ENCODE results near the gene NCK1. TPM values are rescaled to one million over a fixed set of nuclear protein-coding genes. Genes with fewer than 3 reads are reported as not detected.

NCK1 gene
- total RNA-seq, 1 donor from 2014 or later, result 11.4 TPM

GRCh38 chr3:136831461-136831860 is 30.5 kb upstream of the NCK1 start:
- no peak for DNase-seq (ENCODE audit: low read depth)
- TF ChIP-seq, protein P1, sequence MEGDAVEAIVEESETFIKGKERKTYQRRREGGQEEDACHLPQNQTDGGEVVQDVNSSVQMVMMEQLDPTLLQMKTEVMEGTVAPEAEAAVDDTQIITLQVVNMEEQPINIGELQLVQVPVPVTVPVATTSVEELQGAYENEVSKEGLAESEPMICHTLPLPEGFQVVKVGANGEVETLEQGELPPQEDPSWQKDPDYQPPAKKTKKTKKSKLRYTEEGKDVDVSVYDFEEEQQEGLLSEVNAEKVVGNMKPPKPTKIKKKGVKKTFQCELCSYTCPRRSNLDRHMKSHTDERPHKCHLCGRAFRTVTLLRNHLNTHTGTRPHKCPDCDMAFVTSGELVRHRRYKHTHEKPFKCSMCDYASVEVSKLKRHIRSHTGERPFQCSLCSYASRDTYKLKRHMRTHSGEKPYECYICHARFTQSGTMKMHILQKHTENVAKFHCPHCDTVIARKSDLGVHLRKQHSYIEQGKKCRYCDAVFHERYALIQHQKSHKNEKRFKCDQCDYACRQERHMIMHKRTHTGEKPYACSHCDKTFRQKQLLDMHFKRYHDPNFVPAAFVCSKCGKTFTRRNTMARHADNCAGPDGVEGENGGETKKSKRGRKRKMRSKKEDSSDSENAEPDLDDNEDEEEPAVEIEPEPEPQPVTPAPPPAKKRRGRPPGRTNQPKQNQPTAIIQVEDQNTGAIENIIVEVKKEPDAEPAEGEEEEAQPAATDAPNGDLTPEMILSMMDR (conservative IDR thresholded peaks at IDR 0.05; ENCODE audit: low read depth, low read length), result no peak
- H3K4me3 ChIP-seq (ENCODE audit: low read depth, low read length), result no peak overlapping the region

DNA sequence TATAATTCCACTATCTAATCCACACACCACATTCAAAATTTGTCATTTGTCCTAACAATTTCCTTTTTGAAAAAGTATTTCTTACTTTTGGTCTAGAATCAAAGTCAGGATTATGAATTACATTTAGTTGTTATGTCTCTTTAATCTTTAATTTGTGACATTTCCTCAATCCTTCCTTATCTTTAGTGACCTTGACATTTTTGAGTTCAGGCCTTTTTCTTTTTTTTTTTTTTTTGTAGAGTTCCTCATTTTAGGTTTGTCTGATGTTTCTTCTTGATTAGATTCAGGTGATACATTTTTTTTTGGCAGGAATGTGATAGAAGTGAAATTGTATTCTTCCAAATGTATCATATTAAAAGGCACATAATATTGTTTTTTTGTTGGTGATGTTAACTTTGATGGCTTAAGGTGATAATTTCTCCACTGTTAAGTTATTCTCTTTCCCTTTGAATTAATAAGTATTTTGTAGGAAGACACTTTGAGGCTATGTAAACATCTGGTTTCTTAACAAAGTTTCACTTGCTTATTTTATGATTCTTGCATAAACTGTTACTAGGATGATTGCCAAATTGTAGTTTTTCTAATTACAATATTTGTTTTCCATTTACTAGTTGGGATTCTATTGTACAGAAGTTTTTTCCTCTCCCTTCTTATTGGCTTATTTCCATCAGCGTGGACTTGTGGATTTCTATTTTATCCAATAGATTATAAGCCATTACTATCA is 26.8 kb upstream of the NCK1 start:
- no peak overlapping the region for H3K4me3 ChIP-seq (ENCODE audit: low read depth, low read length)
- TF ChIP-seq, protein P1 (conservative IDR thresholded peaks at IDR 0.05; ENCODE audit: low read depth, low read length), result no peak
- DNase-seq (ENCODE audit: low read depth), result no peak

DNA sequence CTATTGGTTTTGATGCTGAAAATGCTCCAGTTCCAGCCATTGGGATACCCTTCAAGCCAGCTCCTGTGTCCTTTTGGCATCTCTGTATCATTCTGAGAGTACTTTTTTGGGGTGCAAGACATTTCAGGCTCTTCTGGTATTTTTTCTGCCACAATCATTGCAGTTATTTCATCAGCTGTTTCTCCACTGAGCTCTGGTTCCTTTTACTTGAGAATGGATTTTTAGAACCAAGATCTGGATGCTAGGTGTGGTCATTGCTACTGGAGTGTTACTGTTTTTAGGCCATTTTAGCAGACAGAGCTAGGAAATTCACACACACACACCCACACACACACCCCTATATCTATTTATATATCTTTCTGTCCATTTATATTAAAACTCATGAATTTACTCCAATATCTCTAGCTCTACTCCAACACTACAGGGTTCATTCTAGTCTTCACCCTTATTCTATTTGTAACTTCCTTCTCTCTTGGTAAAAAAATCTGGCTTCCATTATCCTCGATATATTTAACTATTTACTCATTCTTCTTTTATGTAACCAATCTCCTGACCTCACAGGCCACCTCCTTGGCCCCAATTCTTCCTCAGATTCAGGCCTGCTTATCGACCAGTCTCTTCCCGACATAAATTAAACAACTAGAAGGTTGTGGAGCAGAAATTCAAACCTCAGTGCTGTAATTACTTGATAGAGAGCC is 26.0 kb upstream of the NCK1 start:
- H3K4me3 ChIP-seq (ENCODE audit: low read depth, low read length), result no peak overlapping the region
- no peak for DNase-seq (ENCODE audit: low read depth)
- TF ChIP-seq, protein P1 (conservative IDR thresholded peaks at IDR 0.05; ENCODE audit: low read depth, low read length), result no peak

GRCh38 chr3:136836511-136837156 is 25.4 kb upstream of the NCK1 start:
- H3K4me3 ChIP-seq (ENCODE audit: low read depth, low read length), result no peak overlapping the region
- DNase-seq (ENCODE audit: low read depth), result no peak
- TF ChIP-seq, protein P1 (conservative IDR thresholded peaks at IDR 0.05; ENCODE audit: low read depth, low read length), result no peak

DNA sequence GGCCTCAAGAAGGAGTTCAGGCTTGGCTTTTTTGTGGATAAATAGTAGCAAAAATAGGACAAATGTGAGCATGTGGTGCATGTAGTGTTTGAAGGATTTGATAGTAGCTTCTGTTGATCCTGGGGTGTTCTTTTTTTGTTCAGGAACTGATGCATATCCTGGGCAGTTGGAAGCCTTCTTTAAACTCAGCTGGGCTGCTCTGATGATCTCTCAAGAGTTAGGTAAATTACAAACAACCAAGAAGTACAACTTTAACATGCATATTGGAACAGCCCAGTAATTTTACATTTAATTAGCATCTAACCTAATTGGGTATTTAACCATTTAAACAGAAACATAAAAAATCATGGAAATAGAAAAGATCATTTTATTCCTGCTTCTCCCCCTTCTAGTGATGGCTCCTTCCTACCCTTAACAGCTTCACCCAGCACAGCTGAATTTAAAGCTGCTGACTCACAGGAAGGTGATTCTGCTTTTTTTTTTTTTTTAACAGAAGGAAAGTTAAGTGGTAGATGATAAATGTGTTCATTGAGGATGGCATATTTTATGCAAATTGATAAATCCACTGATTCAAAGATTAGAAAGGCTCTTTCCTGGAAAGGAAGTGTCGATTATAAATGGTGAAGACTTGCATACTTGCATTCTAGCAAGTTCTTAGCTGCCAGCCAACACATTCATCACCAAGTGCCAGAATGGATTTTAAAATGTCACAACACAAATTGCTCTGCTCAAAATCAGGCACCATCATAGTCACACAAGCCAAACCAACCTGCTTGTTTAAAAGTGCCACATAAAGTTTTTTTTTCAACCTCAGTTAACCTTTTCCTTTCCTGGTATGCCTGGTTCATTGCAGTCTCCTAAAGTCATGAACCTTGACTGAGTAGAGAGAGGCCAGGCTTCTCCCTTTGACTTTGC is 23.1 kb upstream of the NCK1 start:
- TF ChIP-seq, protein P1 (conservative IDR thresholded peaks at IDR 0.05; ENCODE audit: low read depth, low read length), result no peak
- no peak for DNase-seq (ENCODE audit: low read depth)
- H3K4me3 ChIP-seq (ENCODE audit: low read depth, low read length), result no peak overlapping the region

DNA sequence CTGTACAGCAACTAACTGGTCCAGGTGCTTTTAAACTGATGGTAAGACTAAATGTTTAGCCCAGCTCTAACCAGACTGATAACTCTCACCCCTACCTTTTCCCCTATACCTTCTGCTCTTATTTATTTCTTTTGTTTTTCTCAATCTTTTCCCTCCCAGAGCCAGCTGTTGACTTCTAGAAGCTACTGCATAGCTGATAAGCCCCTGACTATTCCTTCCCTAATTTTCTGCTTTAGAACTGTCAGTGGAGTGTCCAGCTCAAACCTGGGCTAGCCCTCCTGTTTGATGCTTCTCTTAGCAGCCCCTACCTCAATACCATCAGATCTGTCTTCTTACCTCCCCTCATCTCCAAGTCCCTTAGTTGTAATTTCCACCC is 22.5 kb upstream of the NCK1 start:
- TF ChIP-seq, protein P1 (conservative IDR thresholded peaks at IDR 0.05; ENCODE audit: low read depth, low read length), result no peak
- no peak for DNase-seq (ENCODE audit: low read depth)
- H3K4me3 ChIP-seq (ENCODE audit: low read depth, low read length), result no peak overlapping the region

All from epithelial cell of proximal tubule (primary cell).